Stimulated activated CD8-positive, alpha-beta memory T cell treated with anti-CD3 and anti-CD28 coated beads, Interleukin-15, amount 100 ng/mL, for 1 hour (primary cell): ENCODE data around the gene TMEM18.

Source experiments
- DNase-seq: peaks from one replicate; pipeline ENCODE4 v3.0.0-alpha.2; 2020; ENCODE audit warnings: low read depth

TMEM18 gene

DNA sequence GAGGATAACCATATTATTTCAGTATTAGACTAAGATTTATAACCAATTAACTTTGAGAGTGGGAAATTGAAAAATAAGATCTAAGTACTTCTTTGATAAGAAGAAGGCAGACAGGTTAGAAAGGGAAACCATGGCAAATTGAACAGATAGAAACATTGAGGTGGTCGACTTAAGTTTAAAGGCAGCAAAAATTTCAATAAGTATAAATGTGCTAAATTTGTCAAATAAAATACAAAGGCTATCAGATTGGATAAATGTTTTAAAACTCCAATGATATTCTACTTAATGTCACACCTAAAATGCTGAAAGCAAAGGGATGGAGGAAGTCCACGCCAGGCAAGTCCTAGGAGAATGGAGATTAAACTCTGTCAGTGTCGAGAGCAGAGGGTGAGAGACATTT lies 59.2 kb downstream of the TMEM18 start:
- DNase-seq, result no peak
